Sigmoid colon (tissue), 4 donors: Measurements from ENCODE around the gene XPNPEP1.

Experiments
- CTCF ChIP-seq, 4 experiments: fragments of 450-650 bp in 3 of 4; fragments of 200-600 bp in 1 of 4; IDR thresholded peaks; one replicate each; pipeline ENCODE4 v1.5.1; 2016 to 2019; ENCODE audit warnings: antibody characterized with exemption in 4 of 4, mild to moderate bottlenecking in 3 of 4, moderate library complexity in 2 of 4
- EP300 ChIP-seq, 4 donors: sonication (generic); formaldehyde crosslinking; IDR thresholded peaks; one replicate each; pipeline ENCODE4 v1.6.1; 2017; ENCODE audit warnings: antibody characterized with exemption in 4 of 4
- POLR2A ChIP-seq, 2 donors: fragments of 450-650 bp; IDR thresholded peaks; one replicate each; pipeline ENCODE4 v1.6.1; 2016; ENCODE audit warnings: antibody characterized with exemption in 2 of 2, mild to moderate bottlenecking in 2 of 2, moderate library complexity in 2 of 2
- POLR2AphosphoS5 ChIP-seq, 4 donors: sonication (generic); formaldehyde crosslinking; IDR thresholded peaks; one replicate each; pipeline ENCODE4 v1.6.1; 2017; ENCODE audit warnings: antibody characterized with exemption in 4 of 4

- TF ChIP-seq CTCF (IDR thresholded peaks at IDR 0.05) (no peak), POLR2AphosphoS5 (IDR thresholded peaks at IDR 0.05) (no peak), POLR2A (IDR thresholded peaks at IDR 0.05) (no peak), EP300 (IDR thresholded peaks at IDR 0.05) (no peak)
Observed at GRCh38 chr10:109933984-109934565, 10.8 kb upstream of the XPNPEP1 start.
